PC-3 (cell line): Measurements from ENCODE around the gene GALNT3. TPM values are rescaled to one million over a fixed set of nuclear protein-coding genes. Genes with fewer than 3 reads are reported as not detected.

Experiments
- ATAC-seq: fragments of 200-7000 bp; cut with Tn5 transposase; 2 replicates; pipeline ENCODE4 v1.9.1; 2020; ENCODE audit warnings: mild to moderate bottlenecking, moderate library complexity
- BruUV-seq: library from RNA; stranded (reverse); fragments of 400-500 nt; replicated peaks from 2 replicates; lab custom pipeline; 2021; lab: Mats Ljungman, UMichigan
- CTCF ChIA-PET: fragments of 300-600 bp; sonication (Branson Sonifier 250); formaldehyde crosslinking; loops from one replicate; lab custom pipeline; 2022; ENCODE audit warnings: antibody characterized with exemption; lab: Charles Lee
- POLR2A ChIA-PET: fragments of 300-600 bp; sonication (Branson Sonifier 250); formaldehyde crosslinking; loops from one replicate; lab custom pipeline; 2022; ENCODE audit warnings: antibody characterized with exemption; ENCODE audit not compliant: unreplicated experiment; lab: Charles Lee
- DNase-seq: peaks from one replicate; pipeline ENCODE4 v3.0.0-alpha.2; 2015
- H2AFZ ChIP-seq: fragments of 300-600 bp; sonication (generic); 2 replicates; pipeline ENCODE4 v1.6.0; 2016; ENCODE audit warnings: antibody characterized with exemption, low read length
- H3F3A ChIP-seq: fragments of 300-600 bp; sonication (generic); one replicate; pipeline ENCODE4 v1.6.0; 2017; ENCODE audit warnings: antibody characterized with exemption, low read length, control low read depth, mild to moderate bottlenecking; ENCODE audit not compliant: unreplicated experiment
- H3K27ac ChIP-seq: fragments of 300-600 bp; sonication (generic); 2 replicates; pipeline ENCODE4 v1.5.1; 2016; ENCODE audit warnings: mild to moderate bottlenecking, low read length
- H3K27me3 ChIP-seq: fragments of 300-600 bp; sonication (generic); 2 replicates; pipeline ENCODE4 v1.6.1; 2016; ENCODE audit warnings: low read length, mixed read lengths
- H3K36me3 ChIP-seq: fragments of 300-600 bp; sonication (generic); 2 replicates; pipeline ENCODE4 v1.6.1; 2016; ENCODE audit warnings: low read depth, mixed run types, low read length, mixed read lengths
- H3K4me1 ChIP-seq: fragments of 300-600 bp; sonication (generic); 2 replicates; pipeline ENCODE4 v1.5.1; 2016; ENCODE audit warnings: low read length; ENCODE audit not compliant: insufficient read depth
- H3K4me2 ChIP-seq: fragments of 300-600 bp; sonication (generic); 2 replicates; pipeline ENCODE4 v1.6.0; 2016; ENCODE audit warnings: low read length
- H3K4me3 ChIP-seq: fragments of 300-600 bp; sonication (generic); 2 replicates; pipeline ENCODE4 v1.5.1; 2016; ENCODE audit warnings: mild to moderate bottlenecking, low read length, mixed read lengths
- H3K79me2 ChIP-seq: fragments of 300-600 bp; sonication (generic); 2 replicates; pipeline ENCODE4 v1.6.1; 2017; ENCODE audit warnings: low read length, mixed read lengths
- H3K9ac ChIP-seq: fragments of 300-600 bp; sonication (generic); 2 replicates; pipeline ENCODE4 v1.6.0; 2016; ENCODE audit warnings: mild to moderate bottlenecking, low read length
- H3K9me2 ChIP-seq: fragments of 300-600 bp; sonication (generic); replicated peaks from 2 replicates; pipeline ENCODE4 v1.6.1; 2016; ENCODE audit warnings: mixed run types, low read length, mixed read lengths
- H3K9me3 ChIP-seq: fragments of 300-600 bp; sonication (generic); 2 replicates; pipeline ENCODE4 v1.6.1; 2016; ENCODE audit warnings: low read length, mixed read lengths
- H4K20me1 ChIP-seq: fragments of 300-600 bp; sonication (generic); 2 replicates; pipeline ENCODE4 v1.6.1; 2016; ENCODE audit warnings: low read length, mixed read lengths
- EZH2 ChIP-seq: fragments of 300-600 bp; sonication (generic); IDR thresholded peaks from one replicate; pipeline ENCODE4 v1.6.1; 2017; ENCODE audit warnings: antibody characterized with exemption, mild to moderate bottlenecking, low read length; ENCODE audit not compliant: unreplicated experiment
- EZH2phosphoT487 ChIP-seq: fragments of 300-600 bp; sonication (generic); IDR thresholded peaks from 2 replicates; pipeline ENCODE4 v1.6.1; 2018; ENCODE audit warnings: mild to moderate bottlenecking, antibody characterized with exemption, low read length, borderline replicate concordance
- intact Hi-C: fragments of 100-400 bp; cut with micrococcal nuclease; formaldehyde crosslinking; loops from 2 replicates; pipeline ENCODE4 v1.9.0; 2023
- total RNA-seq: library from RNA; depleted of rRNA; stranded (reverse); fragments of >200 nt; gene quantifications from 2 replicates; pipeline ENCODE4 v1.2.3, GENCODE V29; 2014
- TF ChIP-seq, protein P1 (sequence below): fragments of 300-600 bp; sonication (generic); conservative IDR thresholded peaks from 2 replicates; pipeline ENCODE4 v1.5.1; 2017; ENCODE audit warnings: antibody characterized with exemption, low read depth, mild to moderate bottlenecking, low read length

Gene GALNT3
- total RNA-seq, 1 experiment from 2014 or later: 44.8 TPM

DNA sequence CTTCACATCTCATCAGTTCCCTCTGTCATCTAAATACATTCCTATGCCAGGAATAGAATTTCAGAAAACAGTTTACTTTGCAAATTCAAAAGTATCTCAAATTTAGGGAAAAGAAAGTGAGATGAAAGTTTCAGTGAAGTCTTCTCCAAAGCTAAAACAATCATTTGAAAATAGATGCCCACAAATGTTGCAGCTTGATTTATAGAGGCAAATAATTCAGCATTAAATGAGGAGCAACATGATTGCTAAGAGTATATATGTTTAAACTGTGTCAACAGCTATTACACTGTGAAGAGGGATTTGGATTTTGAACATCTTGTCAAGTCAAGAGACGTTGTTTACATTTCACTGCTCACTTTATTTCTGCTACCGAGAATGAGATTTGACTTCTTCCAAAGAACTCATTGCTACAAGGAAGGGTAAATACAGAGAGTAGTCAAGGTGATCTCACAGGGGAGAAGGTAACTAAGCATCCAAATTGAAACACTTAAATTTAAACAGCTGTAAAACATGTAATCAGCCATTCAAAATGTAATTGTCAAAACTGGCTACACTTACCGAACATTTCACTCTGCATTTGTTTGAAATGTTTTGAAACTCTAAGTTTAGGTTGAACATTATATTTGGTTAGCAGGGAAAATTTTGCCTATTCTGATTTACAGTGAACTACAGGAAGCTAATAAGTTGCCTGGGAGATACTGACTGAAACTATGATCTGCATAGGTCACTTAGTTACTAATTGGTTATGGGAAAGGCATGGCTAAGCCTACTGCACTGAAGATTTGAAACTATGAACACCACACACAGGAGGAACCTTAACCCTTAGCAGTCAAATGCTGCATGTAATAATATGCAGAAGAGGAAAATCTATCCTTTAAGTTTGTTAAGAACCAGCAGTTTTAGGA, 33.2 kb upstream of the GALNT3 start:
- no peak for ATAC-seq
- TF ChIP-seq EZH2phosphoT487 (no peak), EZH2 (no peak)
- TF ChIP-seq, protein P1, sequence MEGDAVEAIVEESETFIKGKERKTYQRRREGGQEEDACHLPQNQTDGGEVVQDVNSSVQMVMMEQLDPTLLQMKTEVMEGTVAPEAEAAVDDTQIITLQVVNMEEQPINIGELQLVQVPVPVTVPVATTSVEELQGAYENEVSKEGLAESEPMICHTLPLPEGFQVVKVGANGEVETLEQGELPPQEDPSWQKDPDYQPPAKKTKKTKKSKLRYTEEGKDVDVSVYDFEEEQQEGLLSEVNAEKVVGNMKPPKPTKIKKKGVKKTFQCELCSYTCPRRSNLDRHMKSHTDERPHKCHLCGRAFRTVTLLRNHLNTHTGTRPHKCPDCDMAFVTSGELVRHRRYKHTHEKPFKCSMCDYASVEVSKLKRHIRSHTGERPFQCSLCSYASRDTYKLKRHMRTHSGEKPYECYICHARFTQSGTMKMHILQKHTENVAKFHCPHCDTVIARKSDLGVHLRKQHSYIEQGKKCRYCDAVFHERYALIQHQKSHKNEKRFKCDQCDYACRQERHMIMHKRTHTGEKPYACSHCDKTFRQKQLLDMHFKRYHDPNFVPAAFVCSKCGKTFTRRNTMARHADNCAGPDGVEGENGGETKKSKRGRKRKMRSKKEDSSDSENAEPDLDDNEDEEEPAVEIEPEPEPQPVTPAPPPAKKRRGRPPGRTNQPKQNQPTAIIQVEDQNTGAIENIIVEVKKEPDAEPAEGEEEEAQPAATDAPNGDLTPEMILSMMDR: no peak
- no peak overlapping the region for H3K4me2 ChIP-seq
- no peaks in the 10 kb centered on the region for H3K9me2 ChIP-seq
- H3K9me3 ChIP-seq: no peaks in the 10 kb centered on the region
- no peak overlapping the region for H2AFZ ChIP-seq
- CTCF ChIA-PET: no interaction called here
- intact Hi-C loops: no loop called here
- H3F3A ChIP-seq: no peaks in the 10 kb centered on the region
- H3K79me2 ChIP-seq: no peaks in the 10 kb centered on the region
- peaks cover 4% of the 10 kb centered on the region; the same call in 1 of the 2 replicates for H3K4me1 ChIP-seq
- no peaks in the 10 kb centered on the region for H3K36me3 ChIP-seq
- POLR2A ChIA-PET: no interaction called here
- no peak overlapping the region for H3K27ac ChIP-seq
- no peaks in the 10 kb centered on the region for H3K27me3 ChIP-seq
- DNase-seq: no peak
- no peak overlapping the region for H3K9ac ChIP-seq
- no TSS peak for BruUV-seq
- H3K4me3 ChIP-seq: no peak overlapping the region
- no peaks in the 10 kb centered on the region for H4K20me1 ChIP-seq

DNA sequence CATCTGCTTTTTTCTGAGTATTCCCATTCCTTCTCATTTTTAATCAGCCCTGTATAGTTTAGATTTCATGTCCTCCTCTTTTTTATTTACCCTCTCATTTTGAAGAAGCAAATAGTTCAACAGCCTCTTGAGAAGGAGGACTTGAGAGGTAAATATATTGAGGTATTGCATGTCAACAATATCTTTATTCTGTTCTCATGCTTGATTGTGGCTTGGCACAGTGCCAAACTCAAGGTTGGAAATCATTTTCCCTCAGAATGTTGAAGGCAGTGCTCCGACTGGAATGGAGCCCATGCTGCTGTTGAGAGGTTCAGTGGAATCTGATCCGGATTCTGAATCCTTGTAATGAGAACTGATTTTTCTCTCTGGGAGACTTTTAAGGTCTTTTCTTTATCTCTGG, 31.0 kb upstream of the GALNT3 start:
- BruUV-seq: no TSS peak

More for the DNA sequence above, 31.0 kb upstream of the GALNT3 start:
- Histone ChIP-seq H2AFZ (no peak overlapping the region), H3K27ac (no peak overlapping the region), H3K27me3 (no peaks in the 10 kb centered on the region), H3K79me2 (no peaks in the 10 kb centered on the region), H3K36me3 (no peaks in the 10 kb centered on the region), H3K9me2 (no peaks in the 10 kb centered on the region), H3K9ac (no peak overlapping the region), H3F3A (no peaks in the 10 kb centered on the region), H4K20me1 (no peaks in the 10 kb centered on the region), H3K9me3 (no peaks in the 10 kb centered on the region), H3K4me3 (no peak overlapping the region), H3K4me2 (no peak overlapping the region), H3K4me1 (peaks cover 4% of the 10 kb centered on the region; the same call in 1 of the 2 replicates)
- TF ChIP-seq EZH2phosphoT487 (no peak), EZH2 (no peak)
- TF ChIP-seq, protein P1: no peak
- peak; percentile 32 for DNase-seq
- no peak for ATAC-seq
- POLR2A ChIA-PET: no interaction called here
- intact Hi-C loops: no loop called here
- CTCF ChIA-PET: no interaction called here
